Neural crest cell (in vitro differentiated cells): Measurements from ENCODE around the gene JARID2. TPM values are rescaled to one million over a fixed set of nuclear protein-coding genes. Genes with fewer than 3 reads are reported as not detected.
A peak's percentile ranks its signal among the peaks of the same experiment; 100 is the strongest.

Experiments used
- DNase-seq: peaks from one replicate; pipeline ENCODE4 v3.0.0; 2021; ENCODE audit warnings: low read depth, mixed read lengths, low spot score
- H3K27ac Mint-ChIP-seq: one replicate; pipeline ENCODE4 v1.8.0; 2021; ENCODE audit warnings: mild to moderate bottlenecking, mixed read lengths; ENCODE audit not compliant: unreplicated experiment
- H3K27me3 Mint-ChIP-seq: 2 replicates; pipeline ENCODE4 v1.8.0; 2021; ENCODE audit warnings: low read depth, mild to moderate bottlenecking, mixed read lengths
- H3K36me3 Mint-ChIP-seq: 2 replicates; pipeline ENCODE4 v1.8.0; 2021; ENCODE audit warnings: low read depth, mild to moderate bottlenecking, mixed read lengths
- H3K4me1 Mint-ChIP-seq: 2 replicates; pipeline ENCODE4 v1.8.0; 2021; ENCODE audit warnings: mixed read lengths
- H3K4me3 Mint-ChIP-seq: one replicate; pipeline ENCODE4 v1.8.0; 2021; ENCODE audit warnings: mild to moderate bottlenecking, mixed read lengths
- H3K9me3 Mint-ChIP-seq: 2 replicates; pipeline ENCODE4 v1.8.0; 2021; ENCODE audit warnings: mixed read lengths
- CTCF ChIP-seq: fragments of 200-600 bp; sonication (generic); conservative IDR thresholded peaks from 2 replicates; pipeline ENCODE4 v1.5.0; 2021; ENCODE audit warnings: antibody characterized with exemption, mild to moderate bottlenecking
- total RNA-seq: library from RNA; stranded (reverse); gene quantifications from 2 replicates; pipeline ENCODE4 v1.2.1, GENCODE V29; 2021

The JARID2 gene
- total RNA-seq, 1 donor from 2014 or later, result 33.9 TPM

- DNase-seq, result no peak
- no peaks in the 10 kb centered on the region for H3K9me3 Mint-ChIP-seq
- H3K36me3 Mint-ChIP-seq, result peaks cover 2% of the 10 kb centered on the region
- H3K4me3 Mint-ChIP-seq, result no peak overlapping the region
- H3K27ac Mint-ChIP-seq, result no peak overlapping the region
- peaks cover 19% of the 10 kb centered on the region for H3K4me1 Mint-ChIP-seq
- no peak for TF ChIP-seq CTCF
- no peaks in the 10 kb centered on the region for H3K27me3 Mint-ChIP-seq
These were observed 131.1 kb downstream of the JARID2 start for GRCh38 chr6:15376900-15377487.

DNA sequence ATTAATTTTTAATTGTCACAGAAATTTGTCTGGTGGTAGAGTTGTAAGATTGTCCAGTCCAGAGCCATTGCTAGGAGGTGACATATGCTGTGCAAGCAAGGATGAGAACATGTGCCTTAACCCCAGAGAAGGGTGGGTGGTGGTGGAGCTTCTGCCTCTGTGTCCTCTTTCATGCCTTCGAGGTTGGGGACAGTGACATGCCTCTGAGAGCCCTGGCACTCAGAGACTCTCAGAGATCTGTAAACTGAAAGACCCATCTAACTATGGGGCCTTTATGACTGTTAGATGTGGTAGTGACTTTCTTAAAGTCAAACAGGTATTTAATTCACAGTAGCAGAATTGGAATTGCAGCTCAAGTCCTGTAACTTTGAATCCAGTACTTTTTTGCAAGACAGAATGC lies 132.4 kb downstream of the JARID2 start:
- Mint-ChIP-seq H3K36me3 (peaks cover 2% of the 10 kb centered on the region), H3K4me1 (peaks cover 30% of the 10 kb centered on the region), H3K27ac (no peak overlapping the region), H3K27me3 (no peaks in the 10 kb centered on the region), H3K9me3 (no peaks in the 10 kb centered on the region), H3K4me3 (no peak overlapping the region)
- TF ChIP-seq CTCF, result no peak
- DNase-seq, result no peak

GRCh38 chr6:15378866-15379265 lies 133.0 kb downstream of the JARID2 start:
- DNase-seq, result no peak
- H3K36me3 Mint-ChIP-seq, result peaks cover 2% of the 10 kb centered on the region
- no peaks in the 10 kb centered on the region for H3K27me3 Mint-ChIP-seq
- no peak overlapping the region for H3K4me3 Mint-ChIP-seq
- no peak overlapping the region for H3K27ac Mint-ChIP-seq
- no peaks in the 10 kb centered on the region for H3K9me3 Mint-ChIP-seq
- no peak for TF ChIP-seq CTCF
- H3K4me1 Mint-ChIP-seq, result peaks cover 34% of the 10 kb centered on the region

DNA sequence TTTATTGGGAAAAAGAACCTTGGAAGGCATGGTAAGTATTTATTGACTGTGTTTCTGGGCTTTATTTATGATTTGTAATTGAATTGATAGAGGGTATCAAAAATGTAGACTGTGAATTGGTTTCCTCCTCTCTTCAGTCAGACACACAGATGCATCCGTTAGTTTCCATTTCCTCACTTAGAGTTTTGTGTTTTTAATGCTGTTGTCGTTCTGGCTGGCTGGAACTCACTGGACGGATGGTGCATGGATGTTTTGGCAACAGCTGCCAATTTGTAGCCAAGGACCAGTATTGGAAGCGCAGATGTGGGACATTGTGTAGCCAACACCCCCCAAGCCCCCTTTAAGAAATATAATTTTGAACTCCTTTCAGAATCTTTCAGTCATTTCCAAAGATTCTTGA lies 134.5 kb downstream of the JARID2 start:
- no peak for TF ChIP-seq CTCF
- no peak for DNase-seq

GRCh38 chr6:15382089-15382488 lies 136.2 kb downstream of the JARID2 start:
- Mint-ChIP-seq H3K9me3 (no peaks in the 10 kb centered on the region), H3K27me3 (no peaks in the 10 kb centered on the region), H3K4me3 (no peak overlapping the region), H3K4me1 (peaks cover 56% of the 10 kb centered on the region), H3K27ac (peak overlapping the region; percentile 76), H3K36me3 (peaks cover 2% of the 10 kb centered on the region)
- no peak for TF ChIP-seq CTCF
- DNase-seq, result no peak

More for the DNA sequence above, 134.5 kb downstream of the JARID2 start:
- H3K4me1 Mint-ChIP-seq, result peaks cover 46% of the 10 kb centered on the region
- no peak overlapping the region for H3K27ac Mint-ChIP-seq
- no peak overlapping the region for H3K4me3 Mint-ChIP-seq
- peaks cover 2% of the 10 kb centered on the region for H3K36me3 Mint-ChIP-seq
- H3K9me3 Mint-ChIP-seq, result no peaks in the 10 kb centered on the region
- no peaks in the 10 kb centered on the region for H3K27me3 Mint-ChIP-seq
